SU-DHL-6 (cell line): Measurements from ENCODE around the gene SNX10.

Source experiments
- EZH2phosphoT487 ChIP-seq: fragments of 200-600 bp; sonication (generic), shearing (Covaris generic); conservative IDR thresholded peaks from 2 replicates; pipeline ENCODE4 v1.6.1; 2018; ENCODE audit warnings: mild to moderate bottlenecking, antibody characterized with exemption, low read length, moderate library complexity, mixed read lengths
- TF ChIP-seq, protein P1 (sequence below): fragments of 200-600 bp; sonication (generic); IDR thresholded peaks from one replicate; pipeline ENCODE4 v1.5.1; 2017; ENCODE audit warnings: antibody characterized with exemption, mild to moderate bottlenecking, low read length, moderate library complexity; ENCODE audit not compliant: insufficient read depth, poor library complexity, severe bottlenecking

GRCh38 chr7:26404189-26404996 is 112.7 kb downstream of the SNX10 start:
- TF ChIP-seq, protein P1, sequence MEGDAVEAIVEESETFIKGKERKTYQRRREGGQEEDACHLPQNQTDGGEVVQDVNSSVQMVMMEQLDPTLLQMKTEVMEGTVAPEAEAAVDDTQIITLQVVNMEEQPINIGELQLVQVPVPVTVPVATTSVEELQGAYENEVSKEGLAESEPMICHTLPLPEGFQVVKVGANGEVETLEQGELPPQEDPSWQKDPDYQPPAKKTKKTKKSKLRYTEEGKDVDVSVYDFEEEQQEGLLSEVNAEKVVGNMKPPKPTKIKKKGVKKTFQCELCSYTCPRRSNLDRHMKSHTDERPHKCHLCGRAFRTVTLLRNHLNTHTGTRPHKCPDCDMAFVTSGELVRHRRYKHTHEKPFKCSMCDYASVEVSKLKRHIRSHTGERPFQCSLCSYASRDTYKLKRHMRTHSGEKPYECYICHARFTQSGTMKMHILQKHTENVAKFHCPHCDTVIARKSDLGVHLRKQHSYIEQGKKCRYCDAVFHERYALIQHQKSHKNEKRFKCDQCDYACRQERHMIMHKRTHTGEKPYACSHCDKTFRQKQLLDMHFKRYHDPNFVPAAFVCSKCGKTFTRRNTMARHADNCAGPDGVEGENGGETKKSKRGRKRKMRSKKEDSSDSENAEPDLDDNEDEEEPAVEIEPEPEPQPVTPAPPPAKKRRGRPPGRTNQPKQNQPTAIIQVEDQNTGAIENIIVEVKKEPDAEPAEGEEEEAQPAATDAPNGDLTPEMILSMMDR, result no peak
- TF ChIP-seq EZH2phosphoT487, result no peak
